SU-DHL-6 (cell line): ENCODE results near the gene KRTAP13-1.

ENCODE experiments used
- H2AFZ ChIP-seq: fragments of 200-600 bp; sonication (generic); 2 replicates; pipeline ENCODE4 v1.6.1; 2014; ENCODE audit warnings: low read depth, mild to moderate bottlenecking, moderate library complexity, mixed read lengths, antibody characterized with exemption, low read length; ENCODE audit not compliant: severe bottlenecking
- H3F3A ChIP-seq: fragments of 200-600 bp; shearing (Covaris generic); 2 replicates; pipeline ENCODE4 v1.6.0; 2016; ENCODE audit warnings: antibody characterized with exemption, mild to moderate bottlenecking; ENCODE audit not compliant: insufficient read depth
- H3K27ac ChIP-seq: fragments of 200-600 bp; sonication (generic); 2 replicates; pipeline ENCODE4 v1.5.1; 2016; ENCODE audit warnings: low read depth, mild to moderate bottlenecking, low read length, moderate library complexity, mixed read lengths
- H3K27me3 ChIP-seq: fragments of 200-600 bp; sonication (generic), shearing (Covaris generic); 2 replicates; pipeline ENCODE4 v1.6.0; 2014; ENCODE audit warnings: mild to moderate bottlenecking, low read length
- H3K36me3 ChIP-seq: fragments of 200-600 bp; sonication (generic); 2 replicates; pipeline ENCODE4 v1.6.1; 2014; ENCODE audit warnings: mild to moderate bottlenecking, low read length, mixed read lengths
- H3K4me2 ChIP-seq: fragments of 300-600, 200-600 bp; shearing (Covaris generic), sonication (generic); 2 replicates; pipeline ENCODE4 v1.6.0; 2014; ENCODE audit warnings: low read length, low read depth, mild to moderate bottlenecking; ENCODE audit not compliant: poor library complexity, severe bottlenecking
- H3K4me3 ChIP-seq: fragments of 200-600 bp; sonication (generic); 2 replicates; pipeline ENCODE4 v1.5.1; 2014; ENCODE audit warnings: antibody characterized with exemption, low read length, mild to moderate bottlenecking, mixed read lengths; ENCODE audit not compliant: insufficient read depth, poor library complexity, severe bottlenecking
- H3K79me2 ChIP-seq: fragments of 200-600 bp; sonication (generic); 2 replicates; pipeline ENCODE4 v1.6.1; 2014; ENCODE audit warnings: mild to moderate bottlenecking, low read length, moderate library complexity; ENCODE audit not compliant: insufficient read depth
- H3K9ac ChIP-seq: fragments of 200-600 bp; sonication (generic); 2 replicates; pipeline ENCODE4 v1.7.0; 2014; ENCODE audit warnings: mild to moderate bottlenecking, low read length
- H3K9me2 ChIP-seq: fragments of 200-600 bp; sonication (generic); replicated peaks from 2 replicates; pipeline ENCODE4 v1.6.1; 2014; ENCODE audit warnings: low read length; ENCODE audit not compliant: insufficient read depth
- H3K9me3 ChIP-seq: fragments of 200-600 bp; sonication (generic); 2 replicates; pipeline ENCODE4 v1.6.1; 2014; ENCODE audit warnings: low read length, mixed read lengths; ENCODE audit not compliant: insufficient read depth
- H4K20me1 ChIP-seq: fragments of 200-600 bp; sonication (generic); 2 replicates; pipeline ENCODE4 v1.6.1; 2014; ENCODE audit warnings: low read depth, mild to moderate bottlenecking, antibody characterized with exemption, low read length, moderate library complexity, mixed read lengths
- CTCF ChIP-seq: fragments of 200-600 bp; sonication (generic); IDR thresholded peaks from one replicate; pipeline ENCODE4 v1.5.1; 2017; ENCODE audit warnings: antibody characterized with exemption, mild to moderate bottlenecking, low read length, moderate library complexity; ENCODE audit not compliant: insufficient read depth, poor library complexity, severe bottlenecking
- EZH2phosphoT487 ChIP-seq: fragments of 200-600 bp; sonication (generic), shearing (Covaris generic); conservative IDR thresholded peaks from 2 replicates; pipeline ENCODE4 v1.6.1; 2018; ENCODE audit warnings: mild to moderate bottlenecking, antibody characterized with exemption, low read length, moderate library complexity, mixed read lengths

KRTAP13-1 gene

GRCh38 chr21:30426731-30427130, 30.9 kb downstream of the KRTAP13-1 start:
- H4K20me1 ChIP-seq = no peaks in the 10 kb centered on the region
- H3K27ac ChIP-seq = no peak overlapping the region
- no peaks in the 10 kb centered on the region for H3K27me3 ChIP-seq
- H3K9me3 ChIP-seq = no peaks in the 10 kb centered on the region
- H3K9ac ChIP-seq = no peak overlapping the region
- H3K36me3 ChIP-seq = no peaks in the 10 kb centered on the region
- H3K9me2 ChIP-seq = no peaks in the 10 kb centered on the region
- TF ChIP-seq CTCF (no peak), EZH2phosphoT487 (no peak)
- no peak overlapping the region for H3K4me3 ChIP-seq
- no peaks in the 10 kb centered on the region for H3F3A ChIP-seq
- no peaks in the 10 kb centered on the region for H3K79me2 ChIP-seq
- H3K4me2 ChIP-seq = no peak overlapping the region
- no peak overlapping the region for H2AFZ ChIP-seq

- H3K9me2 ChIP-seq = no peaks in the 10 kb centered on the region
- no peaks in the 10 kb centered on the region for H3K36me3 ChIP-seq
- H3K27me3 ChIP-seq = no peaks in the 10 kb centered on the region
- no peaks in the 10 kb centered on the region for H3K9me3 ChIP-seq
- no peak within 1 kb of the TSS for H3K27ac ChIP-seq
- H3K4me3 ChIP-seq = no peak within 1 kb of the TSS
- no peak for TF ChIP-seq CTCF
- TF ChIP-seq EZH2phosphoT487 = no peak
- no peaks in the 10 kb centered on the region for H3K79me2 ChIP-seq
- H3K9ac ChIP-seq = no peak within 1 kb of the TSS
- no peaks in the 10 kb centered on the region for H4K20me1 ChIP-seq
- H3K4me2 ChIP-seq = no peak within 1 kb of the TSS
- H2AFZ ChIP-seq = no peak within 1 kb of the TSS
- H3F3A ChIP-seq = no peaks in the 10 kb centered on the region
Measured at GRCh38 chr21:30430170-30430655, 34.4 kb downstream of the KRTAP13-1 start, which contains the start of gene KRTAP13-4. TSS of gene KRTAP13-4 (plus strand) at chr21:30430220. CDS start at chr21:30430276, 56 bp downstream.

GRCh38 chr21:30434033-30434631, 38.3 kb downstream of the KRTAP13-1 start:
- Histone ChIP-seq H2AFZ (no peak overlapping the region), H3K27ac (no peak overlapping the region), H3K9ac (no peak overlapping the region), H3K9me2 (no peaks in the 10 kb centered on the region), H3F3A (no peaks in the 10 kb centered on the region), H3K4me2 (no peak overlapping the region), H4K20me1 (no peaks in the 10 kb centered on the region), H3K4me3 (no peak overlapping the region), H3K9me3 (no peaks in the 10 kb centered on the region), H3K27me3 (no peaks in the 10 kb centered on the region), H3K36me3 (no peaks in the 10 kb centered on the region), H3K79me2 (no peaks in the 10 kb centered on the region)
- peak; percentile 49 for TF ChIP-seq CTCF
- no peak for TF ChIP-seq EZH2phosphoT487
